Esophagus (tissue), 2 donors: ENCODE data around the gene KCND2. TPM values are rescaled to one million over a fixed set of nuclear protein-coding genes. Genes with fewer than 3 reads are reported as not detected.

Experiments
- H3K27ac ChIP-seq, 2 donors: one replicate each; pipeline ENCODE4 v1.5.1; 2013; ENCODE audit warnings: low read depth in 2 of 2, mild to moderate bottlenecking in 2 of 2, inconsistent platforms in 1 of 2, low read length in 1 of 2, moderate library complexity in 1 of 2
- H3K27me3 ChIP-seq, 2 donors: one replicate each; pipeline ENCODE4 v1.6.1; 2013; ENCODE audit warnings: low read length in 2 of 2, control low read depth in 1 of 2, mild to moderate bottlenecking in 1 of 2; ENCODE audit not compliant: insufficient read depth in 2 of 2, control insufficient read depth in 1 of 2
- H3K36me3 ChIP-seq, 2 donors: one replicate each; pipeline ENCODE4 v1.6.1; 2013; ENCODE audit warnings: low read length in 1 of 2; ENCODE audit not compliant: control insufficient read depth in 2 of 2, insufficient read depth in 2 of 2
- H3K4me1 ChIP-seq, 2 donors: one replicate each; pipeline ENCODE4 v1.6.1; 2013; ENCODE audit warnings: low read length in 1 of 2; ENCODE audit not compliant: control insufficient read depth in 2 of 2, insufficient read depth in 2 of 2
- H3K4me3 ChIP-seq, 2 donors: one replicate each; pipeline ENCODE4 v1.5.1; 2013; ENCODE audit warnings: low read length in 2 of 2, mild to moderate bottlenecking in 2 of 2, low read depth in 1 of 2, moderate library complexity in 1 of 2
- H3K9me3 ChIP-seq, 2 donors: one replicate each; pipeline ENCODE4 v1.6.1; 2013; ENCODE audit warnings: mild to moderate bottlenecking in 2 of 2, low read depth in 1 of 2, low read length in 1 of 2, moderate library complexity in 1 of 2; ENCODE audit not compliant: control insufficient read depth in 2 of 2, insufficient read depth in 1 of 2
- WGBS, 2 donors: extraction: QIAGEN DNeasy Blood & Tissue Kit; methylation state at CpG; one replicate each; pipeline ENCODE4 v1.1.7; 2013; 5-methylcytosine and 5-hydroxymethylcytosine counted together
- polyA plus RNA-seq, 2 donors: library from polyadenylated mRNA; stranded (reverse); fragments of 200-250 nt; gene quantifications; one replicate each; pipeline ENCODE4 v1.2.3, GENCODE V29; 2013
- donor health status: healthy with polysubstance abuse.
- donor health status: Bipolar disorder and iron deficiency.

Gene KCND2
- polyA plus RNA-seq, 2 donors, result 0.04 TPM; not detected in 1

DNA sequence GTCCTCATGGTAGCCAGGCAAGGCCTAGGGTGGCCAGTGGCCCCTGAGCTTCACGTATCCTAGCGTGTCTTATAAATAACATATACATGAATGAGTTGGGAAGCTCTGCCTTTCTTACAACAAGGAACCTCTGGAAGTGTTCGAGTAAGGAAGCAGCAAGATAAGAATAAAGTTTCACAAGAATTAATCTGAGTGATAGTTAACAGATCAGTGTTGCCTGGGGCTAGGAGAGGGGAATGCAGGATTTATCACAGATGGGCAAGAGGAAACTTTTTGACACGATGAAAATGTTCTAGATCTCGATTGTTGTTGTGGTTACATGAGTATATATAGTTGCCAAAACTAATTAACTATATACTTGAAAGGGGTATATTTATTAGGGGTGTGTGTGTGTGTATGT lies 510.7 kb downstream of the KCND2 start:
- Histone ChIP-seq H3K9me3 (no peaks in the 10 kb centered on the region), H3K27me3 (no peaks in the 10 kb centered on the region), H3K27ac (no peak overlapping the region), H3K4me1 (no peaks in the 10 kb centered on the region), H3K4me3 (no peak overlapping the region), H3K36me3 (no peaks in the 10 kb centered on the region)
- WGBS, 2 donors, result 68 to 71% methylated on average over 5 of the region's 5 CpGs

DNA sequence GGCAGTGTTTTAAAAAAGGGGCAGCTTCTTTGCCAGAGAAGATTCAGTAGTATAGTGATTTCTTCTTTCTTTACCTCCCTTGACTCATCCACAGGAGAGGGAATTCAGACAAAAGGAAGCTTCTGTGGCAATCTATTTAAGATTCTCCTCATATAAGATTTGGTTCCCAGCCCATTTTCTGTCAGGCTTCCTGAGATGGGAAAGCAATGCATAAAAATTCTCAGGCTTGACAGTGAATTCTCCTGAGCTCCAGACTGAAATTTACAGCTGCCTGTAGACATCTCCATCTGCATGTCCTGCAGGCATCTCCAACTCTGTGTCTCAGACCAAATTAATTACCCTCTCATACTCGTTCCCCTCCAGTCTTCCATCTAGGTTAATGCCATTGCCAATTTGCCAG lies 512.1 kb downstream of the KCND2 start:
- H3K27ac ChIP-seq, result no peak overlapping the region
- no peaks in the 10 kb centered on the region for H3K9me3 ChIP-seq
- no peaks in the 10 kb centered on the region for H3K36me3 ChIP-seq
- 29 to 32% methylated on average over 1 of the region's 1 CpG for WGBS, 2 donors
- no peak overlapping the region for H3K4me3 ChIP-seq
- no peaks in the 10 kb centered on the region for H3K27me3 ChIP-seq
- H3K4me1 ChIP-seq, result no peaks in the 10 kb centered on the region

DNA sequence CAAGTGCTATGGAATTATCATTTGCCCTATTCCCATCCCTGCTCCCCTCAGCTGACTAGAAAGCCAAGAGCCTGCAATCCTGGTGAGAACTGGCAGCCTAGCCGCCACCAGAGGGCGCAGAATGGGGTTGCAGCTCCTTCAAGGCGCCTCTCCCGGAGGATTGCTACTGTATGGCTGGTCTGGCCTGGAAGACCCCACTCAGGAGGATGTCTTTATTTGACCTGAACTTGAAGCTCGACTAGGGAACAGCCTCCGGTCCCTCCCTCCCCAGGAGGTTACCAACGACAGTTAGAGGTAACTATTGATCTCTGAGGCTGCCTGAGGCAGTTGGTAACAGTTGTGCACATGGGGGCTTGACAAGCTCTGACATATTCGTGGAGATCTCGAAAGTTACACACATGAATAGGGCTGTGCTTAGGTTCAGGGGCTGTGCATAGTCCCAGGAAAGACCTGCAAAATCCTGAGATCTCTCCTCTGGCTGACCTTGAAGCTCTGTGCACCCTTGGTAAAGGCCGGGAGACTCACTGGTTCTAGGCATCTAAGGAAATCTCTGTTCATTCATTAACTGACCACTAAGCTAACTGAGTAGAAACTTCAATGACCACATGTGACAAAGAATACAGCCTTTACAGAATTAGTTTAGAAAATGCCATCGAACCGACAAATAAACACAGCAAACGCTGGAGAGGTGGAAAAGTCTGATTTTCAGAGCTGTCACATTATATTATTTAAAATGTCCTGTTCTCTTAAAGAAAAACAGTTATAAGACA lies 519.3 kb downstream of the KCND2 start:
- H3K4me3 ChIP-seq, result no peak overlapping the region
- no peaks in the 10 kb centered on the region for H3K36me3 ChIP-seq
- WGBS, 2 donors, result 50 to 53% methylated on average over 13 of the region's 13 CpGs
- H3K27ac ChIP-seq, result no peak overlapping the region
- no peaks in the 10 kb centered on the region for H3K9me3 ChIP-seq
- no peaks in the 10 kb centered on the region for H3K27me3 ChIP-seq
- no peaks in the 10 kb centered on the region for H3K4me1 ChIP-seq

DNA sequence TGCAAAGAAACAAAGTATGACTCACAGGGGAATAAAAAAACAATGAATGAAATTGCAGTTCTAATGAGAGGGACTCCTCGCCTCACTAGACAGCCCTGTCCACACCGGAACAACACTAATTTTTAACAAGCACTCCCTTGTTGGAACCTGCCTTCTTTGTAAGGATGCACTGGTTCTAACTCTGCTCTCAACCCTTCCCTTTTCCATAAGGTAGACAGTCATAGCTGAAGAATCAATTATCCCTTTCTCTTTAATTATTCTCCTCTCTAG lies 519.8 kb downstream of the KCND2 start:
- no peaks in the 10 kb centered on the region for H3K27me3 ChIP-seq
- no peaks in the 10 kb centered on the region for H3K9me3 ChIP-seq
- H3K4me1 ChIP-seq, result no peaks in the 10 kb centered on the region
- H3K4me3 ChIP-seq, result no peak overlapping the region
- H3K36me3 ChIP-seq, result no peaks in the 10 kb centered on the region
- WGBS, 2 donors, result 65 to 81% methylated on average over 2 of the region's 2 CpGs
- no peak overlapping the region for H3K27ac ChIP-seq

DNA sequence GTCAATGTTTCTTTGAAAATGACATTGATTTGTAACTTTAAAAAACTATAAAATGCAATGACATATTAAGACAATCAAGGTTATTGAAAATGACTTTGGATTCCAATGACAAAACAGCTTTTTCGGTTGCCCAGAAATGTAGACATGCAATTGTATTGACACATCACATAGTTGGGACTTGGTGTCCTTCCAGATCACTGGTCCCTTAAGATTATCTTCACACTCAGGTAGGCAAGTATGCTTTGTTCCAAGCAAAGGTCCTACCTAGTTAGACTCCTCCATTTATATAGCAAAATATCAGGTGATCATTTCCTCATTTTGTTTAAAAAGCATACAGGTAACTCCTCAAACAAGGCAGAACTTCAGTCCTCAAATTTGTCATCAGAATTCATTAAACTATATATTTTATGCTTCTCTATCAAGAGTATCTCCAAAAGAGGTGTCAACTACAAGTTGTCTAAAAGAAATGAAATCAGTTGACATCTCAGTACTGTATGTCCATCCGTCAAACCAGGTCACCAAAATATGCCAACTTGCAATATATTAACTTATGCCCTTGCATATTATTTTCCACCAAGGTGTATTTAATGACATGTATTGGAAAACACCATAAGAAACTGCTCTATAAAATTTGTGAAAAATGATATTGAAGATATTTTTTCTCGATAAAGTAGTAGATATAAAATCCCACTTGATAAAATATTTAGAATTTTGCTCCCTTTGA lies 520.4 kb downstream of the KCND2 start:
- Histone ChIP-seq H3K4me3 (no peak overlapping the region), H3K9me3 (no peaks in the 10 kb centered on the region), H3K4me1 (no peaks in the 10 kb centered on the region), H3K36me3 (no peaks in the 10 kb centered on the region), H3K27ac (no peak overlapping the region), H3K27me3 (no peaks in the 10 kb centered on the region)
- WGBS, 2 donors, result 93 to 95% methylated on average over 3 of the region's 3 CpGs

DNA sequence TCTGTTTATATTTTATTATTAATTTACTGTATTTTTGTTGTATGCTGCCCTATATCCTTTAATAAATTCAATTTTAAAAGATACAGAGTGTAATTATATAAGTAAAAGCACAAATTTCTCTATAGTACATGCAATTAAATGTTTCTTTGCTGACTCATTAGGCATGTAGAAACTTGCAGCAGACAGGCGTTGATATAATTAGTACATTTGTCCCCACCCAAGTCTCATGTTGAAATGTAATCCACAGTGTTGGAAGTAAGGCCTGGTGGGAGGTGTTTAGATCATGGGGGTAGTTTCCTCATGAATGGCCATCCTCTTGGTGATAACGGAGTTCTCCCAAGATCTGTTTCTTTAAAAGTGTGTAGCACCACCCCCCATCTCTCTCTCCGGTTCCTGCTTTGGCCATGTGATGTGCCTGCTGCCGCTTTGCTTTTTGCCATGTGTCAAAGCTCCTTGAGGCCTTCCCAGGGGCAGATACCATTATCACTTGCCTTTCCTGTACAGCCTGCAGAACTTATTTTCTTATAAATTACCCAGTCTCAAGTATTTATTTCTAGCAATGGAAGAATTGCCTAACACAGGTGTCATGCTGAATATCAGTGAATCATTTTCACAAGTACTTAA lies 521.2 kb downstream of the KCND2 start:
- Histone ChIP-seq H3K27ac (no peak overlapping the region), H3K9me3 (no peaks in the 10 kb centered on the region), H3K4me1 (no peaks in the 10 kb centered on the region), H3K4me3 (no peak overlapping the region), H3K27me3 (no peaks in the 10 kb centered on the region), H3K36me3 (no peaks in the 10 kb centered on the region)
- WGBS, 2 donors, result 64 to 68% methylated on average over 4 of the region's 4 CpGs

DNA sequence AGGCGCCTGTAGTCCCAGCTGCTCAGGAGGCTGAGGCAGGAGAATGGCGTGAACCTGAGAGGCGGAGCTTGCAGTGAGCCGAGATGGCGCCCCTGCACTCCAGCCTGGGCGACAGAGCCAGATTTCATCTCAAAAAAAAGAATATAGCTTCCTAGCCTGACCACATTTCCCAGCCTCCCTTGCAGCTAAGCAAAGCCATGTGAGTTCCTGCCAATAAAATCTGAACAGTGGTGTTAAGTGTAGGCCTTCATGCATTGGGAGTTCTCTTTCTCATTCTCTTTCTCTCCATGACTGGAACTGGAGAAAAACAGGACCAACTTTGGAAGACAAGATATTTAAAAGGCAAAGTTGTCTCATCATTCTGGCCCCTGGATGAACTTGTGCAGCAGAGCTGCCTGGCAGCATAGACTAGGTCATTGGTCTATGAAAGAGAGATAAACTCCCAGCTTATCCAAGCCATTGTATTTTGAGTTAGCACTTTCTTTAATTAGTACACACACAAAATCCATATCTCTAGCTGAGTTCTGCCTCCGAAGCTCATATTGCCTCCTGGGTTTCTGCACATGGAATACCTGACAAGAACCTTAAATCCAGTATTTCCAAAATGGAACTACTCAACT lies 524.2 kb downstream of the KCND2 start:
- no peak overlapping the region for H3K27ac ChIP-seq
- H3K9me3 ChIP-seq, result no peaks in the 10 kb centered on the region
- WGBS, 2 donors, result 95 to 99% methylated on average over 7 of the region's 7 CpGs

DNA sequence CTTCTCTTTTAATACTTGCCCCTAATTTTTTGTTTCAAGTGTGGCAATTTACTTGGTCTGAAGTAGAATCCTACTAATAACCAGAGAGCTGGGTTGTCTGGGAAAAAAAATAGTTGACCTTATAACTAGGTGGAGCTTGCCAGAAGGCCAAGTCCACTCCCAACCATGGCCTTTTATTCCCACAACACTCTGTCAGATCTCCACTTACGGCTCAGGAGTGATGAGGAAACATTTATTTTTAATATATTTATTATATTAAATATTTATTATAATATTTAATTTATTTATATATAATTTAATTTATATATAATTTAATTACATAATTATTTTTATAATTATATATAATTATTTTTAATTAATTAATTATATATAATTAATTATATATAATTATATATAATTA lies 526.2 kb downstream of the KCND2 start:
- no peaks in the 10 kb centered on the region for H3K9me3 ChIP-seq
- H3K27ac ChIP-seq, result no peak overlapping the region
- no peaks in the 10 kb centered on the region for H3K27me3 ChIP-seq
- 86 to 93% methylated on average over 1 of the region's 1 CpG for WGBS, 2 donors
- no peaks in the 10 kb centered on the region for H3K4me1 ChIP-seq
- no peak overlapping the region for H3K4me3 ChIP-seq
- no peaks in the 10 kb centered on the region for H3K36me3 ChIP-seq

More for the DNA sequence above, 524.2 kb downstream of the KCND2 start:
- Histone ChIP-seq H3K27me3 (no peaks in the 10 kb centered on the region), H3K4me3 (no peak overlapping the region), H3K36me3 (no peaks in the 10 kb centered on the region), H3K4me1 (no peaks in the 10 kb centered on the region)
